GM10266 (cell line): Measurements from ENCODE around the gene EXD3.

Experiments
- DNase-seq: peaks from one replicate; pipeline ENCODE4 v3.0.0; 2012; ENCODE audit errors: extremely low spot score
- TF ChIP-seq, protein P1 (sequence below): IDR thresholded peaks from 2 replicates; pipeline ENCODE4 v1.5.1; 2012; ENCODE audit warnings: mild to moderate bottlenecking, low read depth; ENCODE audit not compliant: control insufficient read depth, insufficient read depth; ENCODE audit errors: missing control alignments

The EXD3 gene

DNA sequence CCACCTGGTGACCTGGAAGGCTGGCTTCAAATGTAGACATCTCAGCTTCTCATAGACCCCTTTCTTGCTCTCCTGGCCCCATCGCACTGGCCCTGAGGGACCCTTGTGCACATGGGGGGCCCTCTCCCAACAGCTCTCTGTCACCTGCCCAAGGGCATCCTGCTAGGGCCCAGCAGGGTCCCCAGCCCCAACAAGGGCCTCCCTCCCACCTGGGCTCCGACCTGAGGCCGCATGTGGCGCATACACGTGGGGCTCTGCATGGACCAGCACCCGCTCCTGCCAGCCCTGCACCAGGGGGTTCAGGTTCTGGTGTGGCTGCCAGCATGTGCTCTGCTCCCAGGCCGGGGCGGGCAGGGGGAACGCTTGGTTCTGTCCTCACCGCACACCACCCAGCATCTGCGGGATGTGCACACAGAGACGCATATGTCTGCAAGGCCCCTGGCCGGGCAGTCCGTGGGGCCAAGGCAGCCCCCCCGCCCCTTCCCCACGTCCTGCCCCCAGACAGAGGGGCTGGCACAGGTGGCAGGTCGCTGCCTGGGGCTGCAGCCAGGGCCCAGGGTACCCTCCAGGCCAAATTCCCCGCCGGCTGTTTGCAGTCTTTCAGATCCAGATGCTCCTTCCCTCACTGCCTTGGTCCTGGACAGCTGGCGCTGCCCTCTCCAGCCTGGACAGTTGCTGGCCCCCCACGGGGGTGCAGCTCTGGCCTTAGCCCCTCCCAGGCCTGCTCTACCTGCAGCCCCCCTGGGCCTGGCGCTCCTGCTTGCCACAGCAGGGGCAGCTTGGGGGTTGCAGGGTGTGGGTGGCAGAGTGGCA, 103.0 kb downstream of the EXD3 start:
- TF ChIP-seq, protein P1, sequence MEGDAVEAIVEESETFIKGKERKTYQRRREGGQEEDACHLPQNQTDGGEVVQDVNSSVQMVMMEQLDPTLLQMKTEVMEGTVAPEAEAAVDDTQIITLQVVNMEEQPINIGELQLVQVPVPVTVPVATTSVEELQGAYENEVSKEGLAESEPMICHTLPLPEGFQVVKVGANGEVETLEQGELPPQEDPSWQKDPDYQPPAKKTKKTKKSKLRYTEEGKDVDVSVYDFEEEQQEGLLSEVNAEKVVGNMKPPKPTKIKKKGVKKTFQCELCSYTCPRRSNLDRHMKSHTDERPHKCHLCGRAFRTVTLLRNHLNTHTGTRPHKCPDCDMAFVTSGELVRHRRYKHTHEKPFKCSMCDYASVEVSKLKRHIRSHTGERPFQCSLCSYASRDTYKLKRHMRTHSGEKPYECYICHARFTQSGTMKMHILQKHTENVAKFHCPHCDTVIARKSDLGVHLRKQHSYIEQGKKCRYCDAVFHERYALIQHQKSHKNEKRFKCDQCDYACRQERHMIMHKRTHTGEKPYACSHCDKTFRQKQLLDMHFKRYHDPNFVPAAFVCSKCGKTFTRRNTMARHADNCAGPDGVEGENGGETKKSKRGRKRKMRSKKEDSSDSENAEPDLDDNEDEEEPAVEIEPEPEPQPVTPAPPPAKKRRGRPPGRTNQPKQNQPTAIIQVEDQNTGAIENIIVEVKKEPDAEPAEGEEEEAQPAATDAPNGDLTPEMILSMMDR, result no peak
- DNase-seq, result peak; percentile 24

DNA sequence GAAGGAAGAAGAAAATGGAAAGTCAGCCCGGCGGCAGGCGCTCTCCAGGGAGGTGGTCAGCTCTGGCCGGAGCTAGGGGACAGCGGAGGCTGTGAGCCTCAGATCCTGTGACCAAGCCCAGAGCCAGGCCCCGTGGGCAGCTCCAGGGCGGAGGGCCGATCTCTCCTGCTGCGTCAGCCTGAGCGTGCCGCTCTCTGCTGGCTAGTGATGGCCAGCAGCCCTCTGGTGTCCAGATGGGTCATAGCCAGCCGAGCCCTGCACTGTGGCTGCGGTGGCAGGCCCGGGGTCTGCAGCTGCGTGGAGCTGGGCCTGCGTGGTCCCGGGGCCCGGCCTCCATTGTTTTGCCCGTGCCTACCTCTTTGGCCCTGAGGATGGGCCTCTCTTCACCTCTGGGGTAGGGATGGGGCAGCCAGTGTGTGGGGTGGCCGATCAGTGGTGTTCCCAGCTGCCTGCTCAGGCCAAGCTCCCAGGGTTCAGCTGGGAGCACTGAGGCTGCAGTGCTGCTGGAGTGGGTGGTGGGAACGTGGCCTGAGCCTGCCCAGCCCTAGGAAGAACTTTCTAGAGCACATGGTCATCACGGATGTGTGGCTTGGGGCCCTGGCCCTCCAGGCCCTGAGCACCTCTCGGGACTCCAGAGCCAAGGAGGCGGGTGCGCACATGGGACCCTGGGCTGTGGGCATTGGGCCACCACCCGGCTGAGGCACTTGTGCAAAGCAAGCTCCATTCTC, 103.8 kb downstream of the EXD3 start:
- TF ChIP-seq, protein P1, result no peak
- peak; percentile 23 for DNase-seq

DNA sequence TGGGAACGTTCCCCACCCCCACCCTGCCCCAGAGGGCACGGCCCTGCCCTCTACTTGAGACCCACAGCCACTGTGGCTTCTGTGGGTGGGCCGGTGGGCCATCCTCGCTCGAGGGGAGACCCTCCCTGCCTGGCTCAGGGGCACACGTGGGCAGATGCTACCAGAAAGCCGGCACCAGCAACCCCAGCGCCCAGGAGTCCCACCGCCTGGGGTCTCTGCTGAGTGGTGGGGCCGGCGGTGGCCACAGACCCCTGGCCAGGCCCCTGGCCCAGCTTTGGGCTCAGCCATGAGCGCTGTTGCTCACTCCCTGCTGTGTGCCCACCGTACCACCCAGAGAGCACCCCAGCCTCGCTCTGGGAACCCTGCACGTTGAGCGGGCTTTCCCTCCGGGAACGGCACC, 104.4 kb downstream of the EXD3 start:
- no peak for DNase-seq
- TF ChIP-seq, protein P1, result no peak

DNA sequence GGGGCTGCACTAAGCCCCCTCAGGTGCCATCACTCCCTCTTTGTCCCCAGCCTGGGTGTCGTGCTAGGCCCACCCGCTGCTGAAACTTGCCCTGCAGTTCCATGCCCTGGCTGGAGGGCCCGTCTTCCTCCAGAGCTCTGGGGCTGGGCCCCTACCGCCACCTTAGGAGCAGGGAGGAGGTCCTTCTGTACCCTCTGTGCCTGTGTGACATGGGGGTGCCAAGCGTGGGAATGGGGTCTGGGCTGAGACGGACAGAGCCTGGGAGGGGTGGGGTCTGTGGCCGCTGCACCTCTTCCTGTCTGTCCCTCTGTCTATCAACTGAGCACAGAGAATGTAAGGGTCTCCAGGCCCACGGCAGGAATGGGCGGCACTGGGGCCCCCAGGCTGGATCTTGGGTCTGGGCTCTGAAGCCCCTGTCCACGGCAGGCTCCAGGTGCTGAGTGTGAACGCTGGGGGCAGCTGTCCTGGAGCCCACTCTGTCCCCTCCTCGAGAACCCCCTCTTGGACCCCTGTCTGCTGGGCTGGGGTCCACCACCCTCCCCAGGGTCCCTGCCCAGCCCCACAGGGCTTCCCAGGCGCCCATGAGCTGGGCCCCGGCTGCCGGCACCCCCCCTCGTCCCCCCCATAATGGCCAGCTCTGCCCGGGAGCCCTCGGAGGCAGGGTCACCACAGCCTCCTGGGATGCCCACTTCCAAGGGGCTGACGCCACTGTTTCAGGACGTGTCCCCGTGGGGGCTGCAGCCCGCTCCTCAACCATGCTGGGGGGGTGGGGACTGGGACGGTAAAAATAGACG, 105.0 kb downstream of the EXD3 start:
- TF ChIP-seq, protein P1, result no peak
- peak; percentile 32 for DNase-seq

DNA sequence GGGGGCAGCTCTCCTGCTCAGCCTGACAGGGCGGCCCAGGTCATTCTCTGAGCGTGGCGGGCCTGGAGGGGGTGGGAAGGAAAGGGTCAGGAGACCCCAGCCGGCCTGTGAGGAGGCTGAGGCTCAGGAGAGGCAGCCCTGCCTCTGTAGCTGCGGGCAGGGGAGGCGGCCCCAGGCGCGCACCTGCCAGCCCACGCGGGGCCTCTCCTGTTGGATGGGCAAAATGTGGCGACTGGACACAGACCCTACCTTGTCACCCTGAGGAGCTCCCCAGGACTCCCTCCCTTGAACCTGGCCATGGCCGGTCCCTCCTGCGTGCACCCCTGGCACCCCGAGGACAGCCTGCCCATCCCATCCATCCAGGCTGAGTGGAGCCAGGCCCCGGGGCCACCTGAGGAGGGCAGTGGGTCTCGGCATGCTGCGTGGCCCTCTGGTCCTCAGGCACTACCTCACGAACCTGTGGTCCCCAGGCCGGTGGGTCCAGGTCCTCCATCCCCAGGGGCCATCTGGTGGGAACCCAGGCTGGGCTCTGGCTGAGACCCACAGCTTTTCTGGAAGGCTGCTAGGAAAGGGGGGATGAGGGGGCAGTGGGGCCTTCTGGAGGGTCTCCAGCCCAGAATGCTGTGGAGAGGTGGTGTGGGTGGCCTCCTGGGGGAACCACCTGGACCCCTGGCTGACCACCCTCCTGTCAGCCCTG, 105.8 kb downstream of the EXD3 start:
- TF ChIP-seq, protein P1, result no peak
- peak; percentile 35 for DNase-seq

DNA sequence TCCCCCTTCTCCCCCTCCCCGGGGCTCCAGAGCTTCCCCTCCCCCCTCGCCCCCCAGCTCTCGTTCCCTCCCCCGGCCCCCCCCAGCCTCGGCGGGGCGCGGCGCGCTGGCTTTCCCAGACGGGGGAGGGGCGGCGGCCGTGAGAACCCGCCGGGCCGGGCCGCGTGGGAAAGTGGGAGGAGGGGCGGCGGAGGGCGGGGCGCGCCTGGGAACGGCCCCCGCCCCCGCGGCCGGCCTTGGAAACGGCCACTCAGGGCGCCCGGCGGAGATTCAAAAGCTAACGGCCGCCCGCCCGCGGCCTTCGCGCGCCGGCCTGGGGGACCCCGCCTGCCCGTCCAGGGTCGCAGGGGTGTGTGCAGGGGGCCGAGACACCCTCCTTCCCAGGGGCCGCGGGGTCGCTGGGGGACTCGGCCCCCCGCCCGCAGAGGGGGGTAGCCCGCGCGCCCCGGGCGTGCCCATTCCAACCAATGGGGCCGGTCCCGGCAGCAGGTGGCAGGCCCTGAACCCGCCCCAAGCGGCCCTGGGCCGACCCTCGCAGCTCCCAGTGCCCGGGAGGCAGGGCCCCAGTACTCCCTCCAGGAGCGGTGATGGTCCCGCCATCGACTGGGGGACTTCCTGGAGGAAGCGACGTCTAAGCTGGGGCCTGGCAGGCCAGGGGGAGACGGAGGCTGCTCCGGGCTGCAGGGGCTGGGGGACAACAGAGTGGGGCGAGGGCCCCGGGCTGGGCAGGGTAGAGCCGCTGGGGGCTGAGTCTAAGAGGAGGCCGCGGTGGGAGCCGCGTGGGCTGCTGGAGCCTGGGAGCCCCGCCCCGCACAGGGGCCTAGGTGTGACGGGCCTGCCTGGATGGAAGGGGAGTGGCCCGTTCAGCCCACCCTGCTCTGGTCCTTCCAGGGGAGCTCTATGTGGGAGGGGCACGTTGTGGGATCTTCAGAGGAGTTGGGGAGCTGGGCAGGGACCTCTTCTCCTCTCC, 106.7 kb downstream of the EXD3 start:
- TF ChIP-seq, protein P1, result no peak
- DNase-seq, result peak; percentile 98
